GM23338 (cell line): ENCODE results near the gene BATF3. TPM values are rescaled to one million over a fixed set of nuclear protein-coding genes. Genes with fewer than 3 reads are reported as not detected.
"Not testable (repeated sequence)": the region's sequence is repeated elsewhere in the genome, so short reads cannot be mapped to it uniquely, and the experiment has no call there.

Source experiments
- ATAC-seq: fragments of 200-7000 bp; cut with Tn5 transposase; 3 replicates; pipeline ENCODE4 v1.9.1; 2020
- DNase-seq: peaks from one replicate; pipeline ENCODE4 v3.0.0-alpha.2; 2015; ENCODE audit warnings: low spot score
- H2AFZ ChIP-seq: fragments of 200-600 bp; sonication (generic); 2 replicates; pipeline ENCODE4 v1.8.0; 2016; ENCODE audit warnings: antibody characterized with exemption, mild to moderate bottlenecking, moderate library complexity
- H3F3A ChIP-seq: fragments of 200-600 bp; sonication (generic); replicated peaks from 2 replicates; pipeline ENCODE4 v1.8.0; 2017; ENCODE audit warnings: antibody characterized with exemption, mixed run types, low read depth
- H3K27ac ChIP-seq: fragments of 200-600 bp; sonication (generic); 2 replicates; pipeline ENCODE4 v1.6.1; 2016; ENCODE audit warnings: low read depth
- H3K27me3 ChIP-seq: fragments of 200-600 bp; sonication (generic); 2 replicates; pipeline ENCODE4 v1.8.0; 2016; ENCODE audit warnings: mild to moderate bottlenecking, mixed run types, moderate library complexity; ENCODE audit not compliant: insufficient read depth
- H3K36me3 ChIP-seq: fragments of 200-600 bp; sonication (generic); 2 replicates; pipeline ENCODE4 v1.8.0; 2016; ENCODE audit warnings: mild to moderate bottlenecking; ENCODE audit not compliant: insufficient read depth
- H3K4me1 ChIP-seq: fragments of 200-600 bp; sonication (generic); 2 replicates; pipeline ENCODE4 v1.8.0; 2016; ENCODE audit warnings: mild to moderate bottlenecking, moderate library complexity; ENCODE audit not compliant: insufficient read depth
- H3K4me2 ChIP-seq: fragments of 200-600 bp; sonication (generic); 2 replicates; pipeline ENCODE4 v1.7.1; 2017; ENCODE audit warnings: mixed run types
- H3K4me3 ChIP-seq: fragments of 200-600 bp; sonication (generic); 2 replicates; pipeline ENCODE4 v1.6.1; 2016; ENCODE audit warnings: mixed run types
- H3K79me2 ChIP-seq: fragments of 200-600 bp; sonication (generic); replicated peaks from 2 replicates; pipeline ENCODE4 v1.8.0; 2017; ENCODE audit warnings: mild to moderate bottlenecking; ENCODE audit not compliant: insufficient read depth
- H3K9me2 ChIP-seq: fragments of 200-600 bp; sonication (generic); 2 replicates; pipeline ENCODE4 v1.8.0; 2017; ENCODE audit not compliant: insufficient read depth
- H4K20me1 ChIP-seq: fragments of 200-600 bp; sonication (generic); replicated peaks from 2 replicates; pipeline ENCODE4 v1.8.0; 2017; ENCODE audit warnings: mild to moderate bottlenecking; ENCODE audit not compliant: insufficient read depth
- H3K27ac Mint-ChIP-seq: 2 replicates; pipeline ENCODE4 v1.8.0; 2020; ENCODE audit warnings: inconsistent platforms, mild to moderate bottlenecking, moderate library complexity, mixed read lengths
- H3K27me3 Mint-ChIP-seq: 3 replicates; pipeline ENCODE4 v1.8.0; 2022; ENCODE audit warnings: low read depth, mild to moderate bottlenecking, moderate library complexity, mixed read lengths, inconsistent platforms; ENCODE audit not compliant: insufficient read depth, poor library complexity
- H3K36me3 Mint-ChIP-seq: 3 replicates; pipeline ENCODE4 v1.8.0; 2021; ENCODE audit warnings: low read depth, mild to moderate bottlenecking, inconsistent platforms, moderate library complexity, mixed read lengths
- H3K4me1 Mint-ChIP-seq: 3 replicates; pipeline ENCODE4 v1.8.0; 2020; ENCODE audit warnings: mild to moderate bottlenecking, inconsistent platforms, mixed read lengths
- H3K4me3 Mint-ChIP-seq: 3 replicates; pipeline ENCODE4 v1.8.0; 2021; ENCODE audit warnings: moderate library complexity, mild to moderate bottlenecking, inconsistent platforms, mixed read lengths
- H3K9me3 Mint-ChIP-seq: 3 replicates; pipeline ENCODE4 v1.8.0; 2020; ENCODE audit warnings: moderate library complexity, mild to moderate bottlenecking, inconsistent platforms, mixed read lengths
- CREB1 ChIP-seq: fragments of 250-450 bp; sonication (Bioruptor Pico); IDR thresholded peaks from 2 replicates; pipeline ENCODE4 v1.5.0; 2020; ENCODE audit warnings: low read depth, mild to moderate bottlenecking, moderate library complexity
- EZH2 ChIP-seq: fragments of 200-600 bp; sonication (generic); IDR thresholded peaks from one replicate; pipeline ENCODE4 v1.8.0; 2017; ENCODE audit warnings: antibody characterized with exemption, mild to moderate bottlenecking, low read depth; ENCODE audit not compliant: unreplicated experiment
- JUNB ChIP-seq: IDR thresholded peaks from one replicate; pipeline ENCODE4 v1.6.1; 2016; ENCODE audit warnings: antibody characterized with exemption; ENCODE audit not compliant: unreplicated experiment
- NANOG ChIP-seq: IDR thresholded peaks from 2 replicates; pipeline ENCODE4 v1.6.1; 2016; ENCODE audit warnings: antibody characterized with exemption, borderline replicate concordance
- ZNF114 ChIP-seq: fragments of 250-450 bp; sonication (Bioruptor Pico); IDR thresholded peaks from 2 replicates; pipeline ENCODE4 v1.5.0; 2020; ENCODE audit warnings: mild to moderate bottlenecking, moderate library complexity
- ZNF331 ChIP-seq: fragments of 250-450 bp; sonication (Bioruptor Pico); IDR thresholded peaks from 2 replicates; pipeline ENCODE4 v1.5.0; 2020; ENCODE audit warnings: low read depth, mild to moderate bottlenecking, moderate library complexity
- polyA plus RNA-seq: library from polyadenylated mRNA; unstranded; fragments of >200 nt; fragmentation: Nextera tagmentation; extraction: Ambion mirVana; gene quantifications from 2 replicates; pipeline ENCODE4 v1.2.1, GENCODE V29; 2016
- total RNA-seq: library from RNA; depleted of rRNA; stranded (reverse); fragments of >200 nt; shearing (Covaris generic); gene quantifications from 2 replicates; pipeline ENCODE4 v1.2.3, GENCODE V29; 2014
- TF ChIP-seq, protein P1 (sequence below): IDR thresholded peaks from 2 replicates; pipeline ENCODE4 v1.6.1; 2016; ENCODE audit warnings: antibody characterized with exemption
- TF ChIP-seq, protein P2 (sequence below): IDR thresholded peaks from one replicate; pipeline ENCODE4 v1.6.1; 2018; ENCODE audit warnings: antibody characterized with exemption; ENCODE audit not compliant: unreplicated experiment
- TF ChIP-seq, protein P3 (sequence below), 2 experiments: fragments of 200-600 bp in 1 of 2; sonication (generic) in 1 of 2; conservative IDR thresholded peaks; 2 replicates each; pipeline versions ENCODE4 v1.5.1 to v1.6.1; 2016 to 2017; ENCODE audit warnings: antibody characterized with exemption in 2 of 2, low read depth in 2 of 2, mild to moderate bottlenecking in 2 of 2, moderate library complexity in 1 of 2

Gene BATF3
- total and polyA plus RNA-seq, 2 experiments from 2014 or later: 3.6 to 7.8 TPM

- H3K9me2 ChIP-seq: peaks cover 3% of the 10 kb centered on the region; the same call in 1 of the 2 replicates
- H3K36me3 ChIP-seq: no peaks in the 10 kb centered on the region
- no peaks in the 10 kb centered on the region for H3F3A ChIP-seq
- Mint-ChIP-seq H3K4me3 (no peak overlapping the region), H3K4me1 (peaks cover 13% of the 10 kb centered on the region), H3K36me3 (no peaks in the 10 kb centered on the region), H3K9me3 (no peaks in the 10 kb centered on the region), H3K27ac (no peak overlapping the region), H3K27me3 (peaks cover 11% of the 10 kb centered on the region)
- H2AFZ ChIP-seq: no peak overlapping the region
- H3K4me1 ChIP-seq: peaks cover 8% of the 10 kb centered on the region; the same call in 1 of the 2 replicates
- no peak for ATAC-seq
- H4K20me1 ChIP-seq: no peaks in the 10 kb centered on the region
- TF ChIP-seq CREB1 (CRISPR knock-in tag) (no peak), NANOG (no peak), JUNB (no peak), ZNF331 (CRISPR knock-in tag) (no peak), EZH2 (no peak), ZNF114 (CRISPR knock-in tag) (no peak)
- TF ChIP-seq, protein P1, sequence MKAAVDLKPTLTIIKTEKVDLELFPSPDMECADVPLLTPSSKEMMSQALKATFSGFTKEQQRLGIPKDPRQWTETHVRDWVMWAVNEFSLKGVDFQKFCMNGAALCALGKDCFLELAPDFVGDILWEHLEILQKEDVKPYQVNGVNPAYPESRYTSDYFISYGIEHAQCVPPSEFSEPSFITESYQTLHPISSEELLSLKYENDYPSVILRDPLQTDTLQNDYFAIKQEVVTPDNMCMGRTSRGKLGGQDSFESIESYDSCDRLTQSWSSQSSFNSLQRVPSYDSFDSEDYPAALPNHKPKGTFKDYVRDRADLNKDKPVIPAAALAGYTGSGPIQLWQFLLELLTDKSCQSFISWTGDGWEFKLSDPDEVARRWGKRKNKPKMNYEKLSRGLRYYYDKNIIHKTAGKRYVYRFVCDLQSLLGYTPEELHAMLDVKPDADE: no peak
- TF ChIP-seq, protein P2, sequence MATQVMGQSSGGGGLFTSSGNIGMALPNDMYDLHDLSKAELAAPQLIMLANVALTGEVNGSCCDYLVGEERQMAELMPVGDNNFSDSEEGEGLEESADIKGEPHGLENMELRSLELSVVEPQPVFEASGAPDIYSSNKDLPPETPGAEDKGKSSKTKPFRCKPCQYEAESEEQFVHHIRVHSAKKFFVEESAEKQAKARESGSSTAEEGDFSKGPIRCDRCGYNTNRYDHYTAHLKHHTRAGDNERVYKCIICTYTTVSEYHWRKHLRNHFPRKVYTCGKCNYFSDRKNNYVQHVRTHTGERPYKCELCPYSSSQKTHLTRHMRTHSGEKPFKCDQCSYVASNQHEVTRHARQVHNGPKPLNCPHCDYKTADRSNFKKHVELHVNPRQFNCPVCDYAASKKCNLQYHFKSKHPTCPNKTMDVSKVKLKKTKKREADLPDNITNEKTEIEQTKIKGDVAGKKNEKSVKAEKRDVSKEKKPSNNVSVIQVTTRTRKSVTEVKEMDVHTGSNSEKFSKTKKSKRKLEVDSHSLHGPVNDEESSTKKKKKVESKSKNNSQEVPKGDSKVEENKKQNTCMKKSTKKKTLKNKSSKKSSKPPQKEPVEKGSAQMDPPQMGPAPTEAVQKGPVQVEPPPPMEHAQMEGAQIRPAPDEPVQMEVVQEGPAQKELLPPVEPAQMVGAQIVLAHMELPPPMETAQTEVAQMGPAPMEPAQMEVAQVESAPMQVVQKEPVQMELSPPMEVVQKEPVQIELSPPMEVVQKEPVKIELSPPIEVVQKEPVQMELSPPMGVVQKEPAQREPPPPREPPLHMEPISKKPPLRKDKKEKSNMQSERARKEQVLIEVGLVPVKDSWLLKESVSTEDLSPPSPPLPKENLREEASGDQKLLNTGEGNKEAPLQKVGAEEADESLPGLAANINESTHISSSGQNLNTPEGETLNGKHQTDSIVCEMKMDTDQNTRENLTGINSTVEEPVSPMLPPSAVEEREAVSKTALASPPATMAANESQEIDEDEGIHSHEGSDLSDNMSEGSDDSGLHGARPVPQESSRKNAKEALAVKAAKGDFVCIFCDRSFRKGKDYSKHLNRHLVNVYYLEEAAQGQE: no peak
- TF ChIP-seq, protein P3, sequence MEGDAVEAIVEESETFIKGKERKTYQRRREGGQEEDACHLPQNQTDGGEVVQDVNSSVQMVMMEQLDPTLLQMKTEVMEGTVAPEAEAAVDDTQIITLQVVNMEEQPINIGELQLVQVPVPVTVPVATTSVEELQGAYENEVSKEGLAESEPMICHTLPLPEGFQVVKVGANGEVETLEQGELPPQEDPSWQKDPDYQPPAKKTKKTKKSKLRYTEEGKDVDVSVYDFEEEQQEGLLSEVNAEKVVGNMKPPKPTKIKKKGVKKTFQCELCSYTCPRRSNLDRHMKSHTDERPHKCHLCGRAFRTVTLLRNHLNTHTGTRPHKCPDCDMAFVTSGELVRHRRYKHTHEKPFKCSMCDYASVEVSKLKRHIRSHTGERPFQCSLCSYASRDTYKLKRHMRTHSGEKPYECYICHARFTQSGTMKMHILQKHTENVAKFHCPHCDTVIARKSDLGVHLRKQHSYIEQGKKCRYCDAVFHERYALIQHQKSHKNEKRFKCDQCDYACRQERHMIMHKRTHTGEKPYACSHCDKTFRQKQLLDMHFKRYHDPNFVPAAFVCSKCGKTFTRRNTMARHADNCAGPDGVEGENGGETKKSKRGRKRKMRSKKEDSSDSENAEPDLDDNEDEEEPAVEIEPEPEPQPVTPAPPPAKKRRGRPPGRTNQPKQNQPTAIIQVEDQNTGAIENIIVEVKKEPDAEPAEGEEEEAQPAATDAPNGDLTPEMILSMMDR (conservative IDR thresholded peaks at IDR 0.05; ENCODE audit: low read depth in 2 of 2): no peak
- H3K79me2 ChIP-seq: no peaks in the 10 kb centered on the region
- no peak overlapping the region for H3K27ac ChIP-seq
- no peak overlapping the region for H3K4me3 ChIP-seq
- H3K27me3 ChIP-seq: no peaks in the 10 kb centered on the region
- H3K4me2 ChIP-seq: no peak overlapping the region
- no peak for DNase-seq
Measured at GRCh38 chr1:212640223-212640878, 59.3 kb downstream of the BATF3 start.

DNA sequence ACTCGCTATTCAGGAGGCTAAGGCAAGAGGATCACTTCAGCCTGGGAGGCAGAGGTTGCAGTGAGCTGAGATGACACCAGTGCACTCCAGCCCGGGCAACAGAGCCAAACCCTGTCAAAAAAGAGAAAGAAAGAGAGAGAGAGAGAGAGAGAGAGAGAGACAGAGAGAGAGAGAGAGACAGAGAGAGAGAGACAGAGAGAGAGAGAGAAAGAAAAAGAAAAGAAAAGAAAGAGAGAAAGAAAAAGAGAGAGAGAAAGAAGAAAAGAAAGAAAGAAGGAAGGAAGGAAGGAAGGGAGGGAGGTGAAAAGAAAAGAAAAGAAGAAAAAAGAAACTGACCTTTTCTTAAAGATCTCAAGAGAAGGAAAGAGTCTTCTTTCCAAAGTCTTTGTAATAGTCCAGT lies 60.1 kb downstream of the BATF3 start:
- H3K4me1 Mint-ChIP-seq: peaks cover 13% of the 10 kb centered on the region
- H3K36me3 Mint-ChIP-seq, H3K4me1 ChIP-seq, H3K9me3 Mint-ChIP-seq, H3K27ac ChIP-seq, H3K36me3 ChIP-seq, H4K20me1 ChIP-seq, H3K9me2 ChIP-seq, ATAC-seq, H3K79me2 ChIP-seq, H3K4me3 ChIP-seq, H3F3A ChIP-seq, H2AFZ ChIP-seq, H3K27ac Mint-ChIP-seq, DNase-seq, H3K27me3 ChIP-seq, H3K4me3 Mint-ChIP-seq, H3K4me2 ChIP-seq: not testable (repeated sequence)
- peaks cover 11% of the 10 kb centered on the region for H3K27me3 Mint-ChIP-seq
